NB4 (cell line): Measurements from ENCODE around the gene SYNJ1.

ENCODE experiments used
- CTCF ChIP-seq: IDR thresholded peaks from one replicate; pipeline ENCODE4 v1.5.1; 2012; ENCODE audit warnings: low read depth, low read length
- MYC ChIP-seq: IDR thresholded peaks from 2 replicates; pipeline ENCODE4 v1.6.1; 2011; ENCODE audit warnings: low read depth, low read length
- POLR2A ChIP-seq: IDR thresholded peaks from 2 replicates; pipeline ENCODE4 v1.6.1; 2011; ENCODE audit warnings: mild to moderate bottlenecking; ENCODE audit not compliant: insufficient read length; ENCODE audit errors: extremely low read depth
- TF ChIP-seq, protein P1 (sequence below): IDR thresholded peaks from 2 replicates; pipeline ENCODE4 v1.6.1; 2011; ENCODE audit warnings: low read depth, low read length

- no peak for TF ChIP-seq POLR2A
- no peak for TF ChIP-seq CTCF
- TF ChIP-seq, protein P1, sequence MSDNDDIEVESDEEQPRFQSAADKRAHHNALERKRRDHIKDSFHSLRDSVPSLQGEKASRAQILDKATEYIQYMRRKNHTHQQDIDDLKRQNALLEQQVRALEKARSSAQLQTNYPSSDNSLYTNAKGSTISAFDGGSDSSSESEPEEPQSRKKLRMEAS: no peak
- TF ChIP-seq MYC: no peak
Observed at GRCh38 chr21:32690085-32690484, 37.7 kb downstream of the SYNJ1 start.
